NB4 (cell line): Measurements from ENCODE around the gene MCRS1.

Source experiments
- MYC ChIP-seq: IDR thresholded peaks from 2 replicates; pipeline ENCODE4 v1.6.1; 2011; ENCODE audit warnings: low read depth, low read length
- POLR2A ChIP-seq: IDR thresholded peaks from 2 replicates; pipeline ENCODE4 v1.6.1; 2011; ENCODE audit warnings: mild to moderate bottlenecking; ENCODE audit not compliant: insufficient read length; ENCODE audit errors: extremely low read depth
- TF ChIP-seq, protein P1 (sequence below): IDR thresholded peaks from one replicate; pipeline ENCODE4 v1.5.1; 2012; ENCODE audit warnings: low read depth, low read length
- TF ChIP-seq, protein P2 (sequence below): IDR thresholded peaks from 2 replicates; pipeline ENCODE4 v1.6.1; 2011; ENCODE audit warnings: low read depth, low read length

DNA sequence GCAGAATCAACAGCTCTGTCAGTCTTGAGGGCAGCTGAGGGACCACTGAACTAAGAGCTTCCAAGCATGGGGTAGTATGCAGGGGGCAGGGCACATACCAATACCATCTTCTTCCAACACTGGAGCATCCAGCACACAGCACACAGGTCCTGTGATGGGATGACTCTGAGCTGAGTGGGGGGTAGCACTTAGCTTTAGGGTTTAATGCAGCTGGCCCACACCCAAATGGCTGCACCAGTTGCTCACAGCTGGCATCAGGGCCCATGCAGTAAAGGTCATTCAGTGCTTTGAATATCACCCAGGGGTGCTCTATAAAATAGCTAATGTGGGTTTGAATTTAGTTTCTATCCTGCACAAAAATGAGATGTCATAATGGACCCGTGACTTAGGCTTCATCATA, 35.8 kb upstream of the MCRS1 start:
- TF ChIP-seq, protein P1, sequence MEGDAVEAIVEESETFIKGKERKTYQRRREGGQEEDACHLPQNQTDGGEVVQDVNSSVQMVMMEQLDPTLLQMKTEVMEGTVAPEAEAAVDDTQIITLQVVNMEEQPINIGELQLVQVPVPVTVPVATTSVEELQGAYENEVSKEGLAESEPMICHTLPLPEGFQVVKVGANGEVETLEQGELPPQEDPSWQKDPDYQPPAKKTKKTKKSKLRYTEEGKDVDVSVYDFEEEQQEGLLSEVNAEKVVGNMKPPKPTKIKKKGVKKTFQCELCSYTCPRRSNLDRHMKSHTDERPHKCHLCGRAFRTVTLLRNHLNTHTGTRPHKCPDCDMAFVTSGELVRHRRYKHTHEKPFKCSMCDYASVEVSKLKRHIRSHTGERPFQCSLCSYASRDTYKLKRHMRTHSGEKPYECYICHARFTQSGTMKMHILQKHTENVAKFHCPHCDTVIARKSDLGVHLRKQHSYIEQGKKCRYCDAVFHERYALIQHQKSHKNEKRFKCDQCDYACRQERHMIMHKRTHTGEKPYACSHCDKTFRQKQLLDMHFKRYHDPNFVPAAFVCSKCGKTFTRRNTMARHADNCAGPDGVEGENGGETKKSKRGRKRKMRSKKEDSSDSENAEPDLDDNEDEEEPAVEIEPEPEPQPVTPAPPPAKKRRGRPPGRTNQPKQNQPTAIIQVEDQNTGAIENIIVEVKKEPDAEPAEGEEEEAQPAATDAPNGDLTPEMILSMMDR, result no peak
- TF ChIP-seq, protein P2, sequence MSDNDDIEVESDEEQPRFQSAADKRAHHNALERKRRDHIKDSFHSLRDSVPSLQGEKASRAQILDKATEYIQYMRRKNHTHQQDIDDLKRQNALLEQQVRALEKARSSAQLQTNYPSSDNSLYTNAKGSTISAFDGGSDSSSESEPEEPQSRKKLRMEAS, result no peak
- TF ChIP-seq POLR2A, result no peak
- TF ChIP-seq MYC, result no peak
